GM21576 (cell line): ENCODE data around the gene COL26A1.
A peak's percentile ranks its signal among the peaks of the same experiment; 100 is the strongest.
"Not testable (repeated sequence)": the region's sequence is repeated elsewhere in the genome, so short reads cannot be mapped to it uniquely, and the experiment has no call there.

ENCODE experiments used
- ATAC-seq: cut with Tn5 transposase; IDR thresholded peaks from one replicate; pipeline ENCODE4 v1.9.1; 2021; ENCODE audit warnings: mild to moderate bottlenecking, moderate library complexity; ENCODE audit not compliant: unreplicated experiment

Gene COL26A1

GRCh38 chr7:101362334-101363195, at the start of gene COL26A1:
TSS of gene COL26A1 (plus strand) at chr7:101362875. CDS start at chr7:101363033, 158 bp downstream.
- ATAC-seq, result no peak

- no peak for ATAC-seq
Measured at GRCh38 chr7:101315336-101315735, 47.3 kb upstream of the COL26A1 start.

DNA sequence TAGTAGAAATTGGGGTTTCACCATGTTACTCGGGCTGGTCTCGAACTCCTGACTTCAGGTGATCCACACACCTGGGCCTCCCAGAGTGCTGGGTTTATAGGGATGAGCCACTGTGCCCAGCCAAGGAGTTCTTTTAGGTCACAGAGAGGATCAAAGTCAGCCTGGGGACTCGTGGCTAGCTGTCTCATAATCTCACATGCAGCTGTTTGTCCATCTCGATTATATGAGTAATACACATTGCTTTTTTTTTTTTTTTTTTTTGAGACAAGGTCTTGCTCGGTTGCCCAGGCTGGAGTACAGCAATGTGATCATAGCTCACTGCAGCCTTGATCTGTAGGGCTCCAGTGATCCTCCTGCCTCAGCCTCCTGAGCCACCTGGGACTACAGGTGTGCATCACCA, 43.3 kb upstream of the COL26A1 start:
- ATAC-seq, result no peak

DNA sequence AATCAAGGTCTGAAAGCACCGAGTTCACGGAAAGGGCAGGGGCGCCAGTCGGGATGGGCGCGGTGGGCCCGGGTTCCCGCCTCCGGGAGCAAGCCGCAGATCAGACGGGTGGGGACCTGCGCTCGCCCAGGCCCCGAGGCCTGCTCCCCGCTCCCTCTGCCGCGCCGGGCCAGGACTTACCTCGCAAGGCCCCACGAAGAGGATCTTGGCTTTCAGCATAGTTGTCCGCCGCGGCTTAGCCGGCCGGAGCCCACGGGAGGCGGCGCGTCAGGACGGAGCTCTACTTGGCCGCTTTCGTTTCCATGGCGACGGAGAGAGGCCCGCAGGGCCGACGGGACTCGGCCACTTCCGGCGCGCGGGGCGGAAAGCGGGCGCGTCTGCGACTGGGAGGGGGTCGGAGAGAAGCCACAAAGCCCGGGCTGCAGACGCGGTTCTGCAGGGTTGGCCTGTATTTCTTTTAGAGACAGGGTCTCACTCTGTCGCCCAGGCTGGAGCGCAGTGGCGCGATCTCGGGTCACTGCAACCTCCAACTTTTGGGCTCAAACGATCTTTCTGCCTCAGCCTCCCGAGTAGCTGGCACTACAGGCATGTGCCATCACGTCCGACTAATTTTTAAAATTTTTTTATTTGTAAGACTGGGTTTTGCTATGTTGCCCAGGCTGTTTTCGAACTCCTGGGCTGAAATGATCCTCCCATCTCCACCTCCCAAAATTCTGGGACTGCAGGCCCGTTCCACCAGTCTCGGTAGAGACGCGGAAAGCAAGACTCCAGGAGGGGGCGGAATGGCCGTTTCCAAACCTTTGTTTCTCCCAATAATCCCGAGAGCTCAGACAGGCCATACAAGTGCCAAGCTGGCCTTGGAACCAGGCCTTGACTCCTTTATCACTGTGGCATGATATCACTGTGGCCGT, 40.9 kb upstream of the COL26A1 start, which contains the start of gene IFT22:
TSS of gene IFT22 (minus strand) at position 322 of the 911 bp plus-strand sequence. CDS start at position 219, 103 bp downstream.
- ATAC-seq, result peak; percentile 93

GRCh38 chr7:101328159-101328558, 34.5 kb upstream of the COL26A1 start:
- no peak for ATAC-seq

GRCh38 chr7:101330011-101330484, 32.6 kb upstream of the COL26A1 start:
- ATAC-seq, result no peak

- no peak for ATAC-seq
Measured at GRCh38 chr7:101332026-101332425, 30.6 kb upstream of the COL26A1 start.

DNA sequence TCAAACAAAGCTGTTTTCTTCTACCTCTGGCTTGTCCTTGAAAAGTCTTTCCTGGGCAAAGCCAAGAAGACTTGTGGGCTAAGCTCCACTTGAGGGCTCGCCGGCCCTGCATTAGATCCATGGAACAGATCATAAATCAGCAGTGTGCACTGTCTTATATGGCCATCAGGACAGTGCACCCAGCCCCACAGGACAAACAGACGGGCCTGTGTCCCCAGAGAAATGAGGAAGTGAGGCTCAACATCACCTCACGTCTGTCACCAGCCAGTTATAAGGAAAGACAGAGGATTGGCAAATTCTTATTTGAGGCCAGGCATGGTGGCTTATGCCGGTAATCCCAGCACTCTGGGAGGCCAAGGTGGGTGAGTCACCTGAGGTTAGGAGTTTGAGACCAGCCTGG, 28.8 kb upstream of the COL26A1 start:
- no peak for ATAC-seq

GRCh38 chr7:101340379-101340778, 22.3 kb upstream of the COL26A1 start:
- no peak for ATAC-seq

- ATAC-seq, result no peak
Measured at GRCh38 chr7:101342892-101343291, 19.8 kb upstream of the COL26A1 start.

- ATAC-seq, result no peak
Measured at GRCh38 chr7:101347477-101347876, 15.2 kb upstream of the COL26A1 start.

DNA sequence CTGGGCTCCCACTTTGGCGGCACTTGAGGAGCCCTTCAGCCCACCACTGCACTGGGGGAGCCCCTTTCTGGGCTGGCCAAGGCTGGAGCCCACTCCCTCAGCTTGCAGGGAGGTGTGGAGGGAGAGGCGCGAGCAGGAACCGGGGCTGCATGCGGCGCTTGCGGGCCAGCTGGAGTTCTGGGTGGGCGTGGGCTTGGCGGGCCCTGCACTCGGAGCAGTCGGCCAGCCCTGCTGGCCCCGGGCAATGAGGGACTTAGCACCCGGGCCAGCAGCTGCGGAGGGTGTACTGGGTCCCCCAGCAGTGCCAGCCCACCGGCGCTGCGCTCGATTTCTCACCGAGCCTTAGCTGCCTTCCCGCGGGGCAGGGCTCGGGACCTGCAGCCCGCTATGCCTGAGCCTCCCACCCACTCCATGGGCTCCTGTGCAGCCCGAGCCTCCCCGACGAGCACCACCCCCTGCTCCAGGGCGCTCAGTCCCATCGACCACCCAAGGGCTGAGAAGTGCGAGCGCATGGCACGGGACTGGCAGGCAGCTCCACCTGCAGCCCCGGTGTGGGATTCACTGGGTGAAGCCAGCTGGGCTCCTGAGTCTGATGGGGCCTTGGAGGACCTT, 14.1 kb upstream of the COL26A1 start:
- not testable (repeated sequence) for ATAC-seq

GRCh38 chr7:101349300-101349699, 13.4 kb upstream of the COL26A1 start:
- ATAC-seq, result not testable (repeated sequence)

DNA sequence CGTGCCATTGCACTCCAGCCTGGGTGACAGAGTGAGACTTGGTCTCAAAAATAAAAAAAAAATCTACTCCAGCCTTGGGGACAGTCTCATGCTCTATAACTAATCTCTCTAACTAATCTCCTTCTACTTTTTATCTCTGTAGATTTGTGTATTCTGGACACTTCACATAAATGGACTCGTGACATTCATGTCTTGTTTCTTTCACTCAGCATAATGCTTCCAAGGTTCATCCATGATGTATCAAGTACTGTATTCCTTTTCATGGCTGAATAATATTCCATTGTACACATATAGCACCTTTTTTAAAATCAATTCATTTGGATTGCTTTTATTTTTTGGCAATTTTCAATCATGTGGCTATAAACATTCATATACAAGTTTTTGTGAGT, 9.8 kb upstream of the COL26A1 start:
- ATAC-seq, result no peak

- ATAC-seq, result no peak
Measured at GRCh38 chr7:101357433-101357832, 5.2 kb upstream of the COL26A1 start.

- ATAC-seq, result no peak
Measured at GRCh38 chr7:101363196-101363733, 590 bp downstream of the COL26A1 start.

DNA sequence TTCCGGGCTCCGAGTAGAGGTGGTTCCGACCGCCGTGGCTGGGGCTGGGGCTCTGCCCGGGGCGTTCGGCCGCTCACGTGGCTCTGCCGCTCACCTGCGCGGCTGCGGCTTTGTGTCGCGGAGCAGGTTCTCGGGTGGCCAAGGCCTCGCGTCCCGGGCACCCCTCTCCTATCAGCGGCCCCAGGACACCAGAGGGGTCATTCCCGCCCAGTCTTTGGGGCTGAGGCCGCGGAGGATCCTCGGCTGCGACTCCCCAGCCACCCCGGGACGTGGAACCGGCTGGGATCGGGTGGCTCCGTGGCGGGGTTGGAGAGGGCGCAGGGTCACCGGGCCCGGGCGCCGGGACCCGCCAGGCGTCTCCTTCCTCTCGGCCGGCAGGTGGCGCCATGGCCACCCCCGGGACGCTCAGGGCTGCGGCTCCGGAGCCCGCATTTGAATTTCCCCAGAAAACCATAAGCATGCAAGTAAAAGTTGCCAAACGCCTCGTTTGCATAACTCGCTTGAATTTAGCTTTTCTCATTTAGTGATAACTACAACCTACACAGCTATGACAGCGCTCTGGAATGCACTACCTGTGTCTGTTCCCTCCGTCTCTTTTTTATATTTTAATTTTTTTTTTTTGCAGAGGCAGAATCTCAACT, 1.2 kb downstream of the COL26A1 start:
- peak; percentile 59 for ATAC-seq

- no peak for ATAC-seq
Measured at GRCh38 chr7:101365956-101366355, 3.3 kb downstream of the COL26A1 start.

DNA sequence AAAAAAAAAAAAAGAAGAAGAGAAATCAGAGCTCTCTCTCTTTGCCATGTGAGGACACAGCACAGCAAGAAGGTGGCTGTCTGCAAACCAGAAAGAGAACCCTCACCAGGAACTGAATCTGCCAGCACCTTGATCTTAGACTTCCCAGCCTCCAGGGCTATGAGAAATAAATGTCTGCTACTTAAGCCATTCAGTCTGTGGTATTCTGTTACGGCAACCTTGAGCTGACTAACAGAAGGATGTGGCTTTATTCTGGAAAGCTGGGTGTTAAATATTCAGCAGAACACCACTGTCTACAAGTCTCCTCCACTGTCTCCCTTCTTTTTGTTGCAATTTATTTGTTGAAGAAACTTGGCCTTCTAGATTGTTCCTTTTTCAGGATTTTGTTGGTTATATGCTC, 5.0 kb downstream of the COL26A1 start:
- no peak for ATAC-seq
